ENCODE data around the gene SOBP.

The SOBP gene

DNA sequence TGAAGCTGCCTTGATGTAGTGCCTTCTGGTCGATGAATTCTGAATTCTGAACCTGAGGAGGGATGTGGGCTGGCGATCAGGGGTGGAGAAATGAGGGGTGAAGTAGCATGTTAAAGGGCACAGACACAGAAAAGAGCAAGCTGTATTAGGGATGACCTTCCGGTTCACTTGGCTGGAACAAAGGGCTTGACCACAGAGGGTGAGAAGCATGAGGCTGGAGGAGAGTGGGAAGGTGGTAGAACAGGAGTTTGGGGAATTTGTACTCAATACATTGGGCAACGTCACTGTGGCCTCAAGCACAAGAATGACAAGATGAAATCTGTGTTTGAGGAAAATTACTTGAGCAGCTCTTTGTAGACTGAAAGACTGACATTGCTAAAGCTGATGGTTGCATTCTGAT is 155.8 kb downstream of the SOBP start:
- TF ChIP-seq GATA2 (IDR thresholded peaks at IDR 0.05; ENCODE audit: low read depth, low read length) (no peak), GATA3 (IDR thresholded peaks at IDR 0.05; ENCODE audit: low read depth, low read length) (no peak)

DNA sequence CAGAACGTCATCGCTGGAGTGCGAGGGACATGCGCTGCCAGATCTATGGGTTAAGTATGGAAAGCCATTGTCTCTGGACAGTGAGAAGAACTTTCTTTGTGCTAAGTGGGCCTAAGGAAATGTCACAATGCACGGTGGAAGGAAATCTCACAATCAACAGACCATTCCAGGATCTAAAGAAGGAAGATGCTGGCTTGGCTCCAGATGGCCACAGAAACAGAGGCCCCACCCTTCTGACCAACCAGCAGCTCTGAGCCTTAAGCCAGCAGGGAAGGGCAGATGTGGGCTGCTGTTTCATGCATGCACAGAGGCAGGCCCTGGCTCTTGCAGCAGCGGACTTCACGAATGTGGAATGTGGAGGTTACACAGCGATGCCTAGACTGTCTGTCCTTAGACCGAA is 156.3 kb downstream of the SOBP start:
- TF ChIP-seq GATA2 (IDR thresholded peaks at IDR 0.05; ENCODE audit: low read depth, low read length) (no peak), GATA3 (IDR thresholded peaks at IDR 0.05; ENCODE audit: low read depth, low read length) (no peak)

DNA sequence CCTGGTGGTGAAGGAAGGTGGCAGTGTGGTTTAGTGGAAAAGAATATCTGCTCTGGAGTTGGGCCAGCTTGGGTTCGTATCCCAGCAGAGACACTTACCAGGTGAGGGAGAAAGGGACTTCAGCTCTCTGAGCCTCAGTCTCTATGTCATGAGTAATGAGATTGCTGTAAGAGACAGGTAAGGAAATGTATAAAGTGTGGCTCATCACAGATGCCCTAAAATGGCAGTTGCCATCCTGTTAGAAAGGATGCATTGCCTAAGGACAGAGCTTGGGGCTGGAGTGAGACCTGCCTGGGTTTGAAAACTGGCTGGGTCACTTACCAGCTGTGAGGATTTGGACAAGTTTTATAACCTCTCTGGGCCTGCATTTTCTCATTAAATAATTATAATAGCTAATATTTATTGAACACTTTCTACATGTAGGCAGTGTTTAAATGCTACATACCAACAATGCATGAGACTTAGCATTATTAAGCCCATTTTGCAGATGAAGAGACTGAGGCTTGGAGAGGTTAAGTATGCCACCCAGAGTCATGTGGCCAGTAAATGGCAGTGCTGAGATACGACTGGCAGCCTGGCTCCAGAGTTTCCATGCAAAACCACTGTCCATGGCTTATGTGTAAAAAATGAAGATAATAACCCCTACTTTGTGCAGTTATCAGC is 157.0 kb downstream of the SOBP start:
- no peak for TF ChIP-seq GATA2 (IDR thresholded peaks at IDR 0.05; ENCODE audit: low read depth, low read length)
- no peak for TF ChIP-seq GATA3 (IDR thresholded peaks at IDR 0.05; ENCODE audit: low read depth, low read length)

DNA sequence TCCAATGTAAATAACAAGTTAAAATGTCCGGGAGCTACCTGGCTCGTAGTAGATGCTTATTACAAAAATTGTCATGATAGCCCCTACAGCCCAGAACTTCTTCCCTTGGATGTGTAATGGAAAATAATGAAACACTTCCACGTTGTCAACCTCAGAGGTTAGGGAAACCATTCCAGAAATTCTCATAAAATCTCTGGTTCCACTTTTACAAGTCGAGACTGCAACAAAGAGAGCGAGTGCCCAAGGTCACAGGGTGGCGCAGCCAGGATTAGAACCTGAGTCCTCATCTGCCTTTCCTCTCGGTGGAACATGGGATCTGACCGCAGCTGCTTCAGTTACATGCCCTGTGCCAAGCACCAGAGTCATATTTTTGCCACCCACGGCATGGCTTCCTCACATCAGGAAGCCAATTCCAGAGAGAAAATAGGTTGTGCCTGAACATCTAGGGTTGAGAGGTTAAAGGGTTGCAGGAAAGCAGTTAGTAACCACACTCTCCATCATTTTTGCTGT is 157.6 kb downstream of the SOBP start:
- TF ChIP-seq GATA3 (IDR thresholded peaks at IDR 0.05; ENCODE audit: low read depth, low read length) (no peak), GATA2 (IDR thresholded peaks at IDR 0.05; ENCODE audit: low read depth, low read length) (no peak)

DNA sequence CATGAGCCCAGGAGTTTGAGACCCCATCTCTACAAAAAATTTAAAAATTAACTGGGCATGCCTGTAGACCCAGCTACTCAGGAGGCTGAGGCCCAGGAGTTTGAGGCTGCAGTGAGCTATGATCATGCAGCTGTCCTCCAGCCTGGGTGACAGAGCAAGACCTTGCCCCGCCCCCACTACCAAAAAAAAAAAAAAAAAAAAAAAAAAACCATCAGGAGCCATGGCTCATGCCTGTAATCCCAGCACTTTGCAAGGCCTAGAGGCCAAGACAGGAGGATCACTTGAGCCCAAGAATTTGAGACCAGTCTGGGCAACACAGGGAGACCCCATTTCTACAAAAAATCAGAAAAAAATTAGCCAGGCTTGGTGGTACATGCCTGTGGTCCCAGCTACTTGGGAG is 159.1 kb downstream of the SOBP start:
- no peak for TF ChIP-seq GATA3 (IDR thresholded peaks at IDR 0.05; ENCODE audit: low read depth, low read length)
- TF ChIP-seq GATA2 (IDR thresholded peaks at IDR 0.05; ENCODE audit: low read depth, low read length) = no peak

DNA sequence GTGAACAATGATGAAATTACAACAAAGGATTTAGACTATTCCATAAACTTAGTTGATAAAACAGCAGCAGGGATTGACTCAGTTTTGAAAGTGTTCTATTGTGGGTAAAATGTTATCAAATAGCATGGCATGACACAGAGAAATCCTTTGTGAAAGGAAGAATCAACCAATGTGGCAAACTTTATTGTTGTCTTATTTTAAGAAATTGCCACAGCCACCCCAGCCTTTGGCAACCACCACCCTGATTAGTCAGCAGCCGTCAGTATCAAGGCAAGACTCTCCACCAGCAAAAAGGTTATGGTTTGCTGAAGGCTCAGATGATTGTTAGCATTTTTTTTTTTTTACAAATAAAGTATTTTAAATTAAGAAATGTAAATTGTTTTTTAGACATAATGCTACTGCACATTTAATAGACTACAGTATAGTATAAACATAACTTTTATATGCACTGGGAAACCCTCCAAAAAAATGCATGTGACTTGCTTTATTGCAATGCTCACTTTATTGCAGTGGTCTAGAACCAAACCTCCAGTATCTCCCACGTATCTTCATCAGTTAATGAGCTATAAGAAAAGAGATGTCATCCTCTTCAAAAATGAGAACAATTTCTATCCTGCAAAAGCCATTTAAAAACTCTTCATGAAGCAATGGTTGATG is 162.7 kb downstream of the SOBP start:
- TF ChIP-seq GATA2 (IDR thresholded peaks at IDR 0.05; ENCODE audit: low read depth, low read length) (no peak), GATA3 (IDR thresholded peaks at IDR 0.05; ENCODE audit: low read depth, low read length) (no peak)

DNA sequence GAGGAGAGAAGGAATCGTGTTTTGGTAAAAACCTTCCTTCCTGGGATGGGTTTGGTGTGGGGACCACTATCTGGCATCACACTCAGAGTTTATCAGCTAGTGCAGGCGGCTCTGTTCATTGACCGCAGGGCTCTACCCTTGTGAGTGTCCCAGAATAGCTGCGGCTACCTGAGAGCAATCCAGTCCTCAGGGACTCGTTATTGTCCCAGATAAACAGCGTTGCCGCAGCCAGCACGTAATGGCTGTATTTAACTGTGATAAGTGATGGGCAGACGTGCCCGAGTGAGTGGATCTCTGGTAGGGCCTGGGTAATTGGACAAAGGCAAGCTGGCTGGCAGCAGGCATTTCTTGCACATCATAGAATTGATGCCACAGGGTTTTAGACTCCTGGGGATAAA is 163.3 kb downstream of the SOBP start:
- TF ChIP-seq GATA3 (IDR thresholded peaks at IDR 0.05; ENCODE audit: low read depth, low read length) (0 out of 2 replicates have a peak, but pooled peaks have one; percentile 33), GATA2 (IDR thresholded peaks at IDR 0.05; ENCODE audit: low read depth, low read length) (peak; percentile 93)

DNA sequence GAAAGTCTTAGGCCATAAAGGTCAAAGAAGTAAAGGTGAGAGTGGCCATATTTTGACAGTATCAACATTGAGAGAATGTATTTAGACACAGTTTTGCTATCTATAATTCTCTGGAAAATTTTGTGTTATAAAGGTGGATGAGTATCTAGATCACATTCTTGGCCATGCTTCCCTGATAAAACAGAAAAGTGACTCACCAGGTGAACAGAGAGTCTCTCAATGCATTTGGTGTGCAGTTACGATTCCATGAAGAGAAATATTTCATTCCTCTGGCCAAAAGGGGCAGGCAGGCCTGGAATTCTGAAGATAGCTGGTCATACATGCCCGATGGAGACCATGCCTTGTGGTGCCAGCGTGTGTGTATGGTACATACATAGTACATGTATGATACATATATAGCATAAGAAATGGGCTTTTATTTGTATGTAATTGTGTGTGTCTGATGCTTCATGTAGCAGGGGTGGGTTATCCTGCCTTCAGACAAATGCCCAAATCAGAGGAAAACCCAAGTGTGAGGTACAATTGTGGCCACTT is 164.0 kb downstream of the SOBP start:
- no peak for TF ChIP-seq GATA3 (IDR thresholded peaks at IDR 0.05; ENCODE audit: low read depth, low read length)
- no peak for TF ChIP-seq GATA2 (IDR thresholded peaks at IDR 0.05; ENCODE audit: low read depth, low read length)

DNA sequence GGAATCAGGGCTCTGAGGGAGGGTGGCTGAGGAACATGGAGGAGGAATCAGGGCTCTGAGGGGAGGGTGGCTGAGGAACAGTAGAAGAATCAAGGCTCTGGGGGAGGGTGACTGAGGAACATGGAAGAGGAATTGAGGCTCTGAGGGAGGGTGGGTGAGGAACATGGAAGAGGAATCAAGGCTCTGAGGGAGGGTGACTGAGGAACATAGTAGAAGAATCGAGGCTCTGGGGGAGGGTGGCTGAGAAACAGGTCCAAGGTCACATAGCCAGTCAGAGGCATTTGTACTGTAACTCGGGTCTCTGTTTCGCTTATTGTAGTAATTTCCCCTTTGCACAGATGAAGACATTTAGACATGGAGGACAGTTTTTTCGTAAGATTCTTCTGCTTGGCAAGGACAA is 164.8 kb downstream of the SOBP start:
- no peak for TF ChIP-seq GATA2 (IDR thresholded peaks at IDR 0.05; ENCODE audit: low read depth, low read length)
- TF ChIP-seq GATA3 (IDR thresholded peaks at IDR 0.05; ENCODE audit: low read depth, low read length) = no peak

DNA sequence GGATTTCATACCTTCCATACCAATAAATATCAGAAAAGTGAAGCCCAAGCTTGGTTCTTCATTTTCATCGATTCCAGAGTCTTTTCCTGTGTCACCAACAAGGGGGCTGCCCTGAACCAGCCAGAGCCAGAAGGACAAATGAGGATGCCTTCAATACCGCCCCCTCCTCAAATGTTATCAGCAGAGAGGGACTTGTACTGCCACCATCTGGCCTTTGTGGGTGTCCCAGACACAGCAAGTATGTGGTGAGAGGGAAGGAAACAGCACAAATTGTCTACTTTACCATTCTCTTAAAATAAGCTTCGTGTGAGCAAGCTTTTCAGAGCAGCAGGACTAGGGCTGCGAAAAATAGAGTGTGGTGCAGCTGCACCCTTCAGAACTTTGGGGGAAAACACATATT is 165.3 kb downstream of the SOBP start:
- TF ChIP-seq GATA3 (IDR thresholded peaks at IDR 0.05; ENCODE audit: low read depth, low read length) (no peak), GATA2 (IDR thresholded peaks at IDR 0.05; ENCODE audit: low read depth, low read length) (0 out of 2 replicates have a peak, but pooled peaks have one; percentile 17)

DNA sequence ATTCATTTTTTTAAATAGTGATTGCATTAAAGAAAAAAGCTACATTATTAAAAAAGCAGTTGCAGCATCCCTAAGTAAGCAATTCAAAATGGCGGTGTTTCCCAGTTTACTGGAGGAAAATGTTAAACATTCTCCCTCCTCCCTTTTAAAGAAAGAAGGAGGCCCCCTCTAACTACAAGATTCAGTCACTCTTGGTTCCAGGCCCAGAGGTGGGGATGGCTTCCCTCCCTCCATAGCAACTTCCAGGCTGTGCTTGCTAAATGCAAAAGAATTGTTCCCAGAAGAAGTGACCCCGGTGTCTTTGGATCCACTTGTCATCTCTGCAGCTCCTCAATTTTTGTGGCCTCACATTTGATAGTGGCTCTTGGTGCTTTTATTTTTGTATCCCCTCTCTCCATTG is 165.9 kb downstream of the SOBP start:
- TF ChIP-seq GATA2 (IDR thresholded peaks at IDR 0.05; ENCODE audit: low read depth, low read length) (no peak), GATA3 (IDR thresholded peaks at IDR 0.05; ENCODE audit: low read depth, low read length) (no peak)

DNA sequence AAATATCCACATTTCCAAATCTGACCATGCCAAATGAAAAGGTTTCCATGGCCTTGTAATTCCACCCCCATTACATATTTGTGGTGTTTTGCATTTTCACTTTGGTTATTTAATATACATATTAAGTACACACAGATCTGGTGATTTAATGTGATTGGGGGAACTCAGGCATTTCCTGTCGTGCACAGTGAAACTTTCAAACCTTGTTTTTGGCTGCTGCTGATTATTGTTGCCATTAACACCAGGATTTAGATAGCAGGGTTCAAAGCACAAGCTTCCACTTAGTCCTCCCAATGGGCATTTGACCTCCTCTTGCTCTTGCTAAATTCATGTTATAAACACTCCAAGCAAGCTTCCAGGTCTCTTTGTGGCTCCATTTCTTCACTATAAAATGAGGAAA is 166.5 kb downstream of the SOBP start:
- TF ChIP-seq GATA2 (IDR thresholded peaks at IDR 0.05; ENCODE audit: low read depth, low read length) (no peak), GATA3 (IDR thresholded peaks at IDR 0.05; ENCODE audit: low read depth, low read length) (no peak)

DNA sequence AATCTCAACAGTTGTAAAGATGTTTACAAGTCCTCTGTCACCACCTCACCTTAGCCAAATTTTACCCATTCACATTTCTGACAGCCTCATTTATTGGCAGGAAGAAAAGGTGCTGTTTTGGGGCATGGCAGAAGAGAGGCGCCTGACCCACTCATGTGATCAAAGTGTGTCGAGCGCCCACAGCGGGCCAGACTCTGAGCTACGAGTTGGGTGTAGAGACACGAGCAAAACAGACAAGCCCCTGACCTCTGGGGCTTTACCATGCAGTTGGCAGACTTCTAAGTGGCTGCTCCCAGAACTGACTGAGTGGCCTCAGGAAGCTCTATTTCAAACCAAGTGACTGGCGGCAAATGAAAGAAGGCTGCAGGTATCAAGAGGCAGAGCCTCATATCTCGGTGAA is 167.0 kb downstream of the SOBP start:
- TF ChIP-seq GATA3 (IDR thresholded peaks at IDR 0.05; ENCODE audit: low read depth, low read length) (no peak), GATA2 (IDR thresholded peaks at IDR 0.05; ENCODE audit: low read depth, low read length) (no peak)

DNA sequence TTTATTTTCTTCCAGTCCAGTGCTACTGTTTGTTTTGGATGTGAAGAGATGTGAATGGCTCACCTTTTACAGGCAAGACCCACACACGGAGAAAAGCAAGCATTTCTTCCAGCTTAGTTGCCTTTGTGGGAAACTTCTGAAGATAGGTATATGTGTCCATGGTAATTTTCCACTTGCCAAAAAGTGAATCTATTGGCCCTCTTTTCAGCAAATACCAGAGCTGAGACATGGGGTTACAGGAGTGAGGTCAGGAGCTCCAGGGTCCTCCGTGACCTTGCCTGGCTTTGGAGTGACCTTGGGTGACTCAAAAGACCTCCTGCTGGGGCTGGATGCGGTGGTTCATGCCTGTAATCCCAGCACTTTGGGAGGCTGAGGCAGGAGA is 167.4 kb downstream of the SOBP start:
- TF ChIP-seq GATA2 (IDR thresholded peaks at IDR 0.05; ENCODE audit: low read depth, low read length) (no peak), GATA3 (IDR thresholded peaks at IDR 0.05; ENCODE audit: low read depth, low read length) (no peak)

Data from SH-SY5Y (cell line).